ENCODE results near the gene SLC13A2. TPM values are rescaled to one million over a fixed set of nuclear protein-coding genes. Genes with fewer than 3 reads are reported as not detected.

The SLC13A2 gene
- total and polyA plus RNA-seq, 2 experiments from 2014 or later, result not detected

DNA sequence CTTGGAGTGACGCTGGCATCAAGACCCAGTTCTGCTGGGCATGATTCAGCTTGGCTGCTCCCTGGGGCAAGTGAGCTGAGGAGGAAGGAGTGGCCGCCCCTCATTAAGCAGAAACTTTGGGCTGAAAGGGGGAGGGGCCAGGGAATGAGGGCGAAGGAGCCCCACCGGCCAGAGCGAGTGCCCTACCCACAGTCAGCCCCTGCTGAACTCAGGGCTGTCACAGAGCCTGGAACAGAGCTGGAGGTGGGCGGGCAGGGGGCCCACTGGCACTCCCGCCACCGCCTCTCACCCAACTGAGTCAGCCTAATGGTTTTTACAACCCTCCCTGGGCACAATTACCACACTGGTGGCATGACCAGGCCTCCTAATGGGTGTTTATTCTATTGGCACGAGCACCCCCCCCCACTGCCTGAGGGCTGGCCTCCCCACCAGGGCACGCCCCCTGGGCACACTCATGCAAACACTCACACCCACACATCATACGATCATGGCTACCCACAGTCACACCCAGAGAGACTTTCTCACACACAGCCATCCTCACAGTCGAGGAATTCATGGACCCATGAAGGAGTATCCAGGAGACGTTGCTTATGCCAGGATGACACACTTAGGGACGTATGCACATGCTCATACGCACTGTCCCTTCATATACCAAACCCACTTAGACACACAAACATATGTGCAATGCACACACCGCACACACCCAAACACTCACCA is 59.8 kb downstream of the SLC13A2 start:
- TF ChIP-seq CTCF (IDR thresholded peaks at IDR 0.05; ENCODE audit: low read depth, low read length), result no peak
- H3K27ac ChIP-seq, result no peak overlapping the region
- no peak for DNase-seq (ENCODE audit: low read depth in 1 of 2, low spot score in 1 of 2)
- no peaks in the 10 kb centered on the region for H3K9me3 ChIP-seq (ENCODE audit: low read depth)
- no peaks in the 10 kb centered on the region for H3K27me3 ChIP-seq
- H3K36me3 ChIP-seq, result no peaks in the 10 kb centered on the region
- no peak overlapping the region for H3K4me3 ChIP-seq
- H3K4me1 ChIP-seq (ENCODE audit: low read depth), result no peaks in the 10 kb centered on the region

DNA sequence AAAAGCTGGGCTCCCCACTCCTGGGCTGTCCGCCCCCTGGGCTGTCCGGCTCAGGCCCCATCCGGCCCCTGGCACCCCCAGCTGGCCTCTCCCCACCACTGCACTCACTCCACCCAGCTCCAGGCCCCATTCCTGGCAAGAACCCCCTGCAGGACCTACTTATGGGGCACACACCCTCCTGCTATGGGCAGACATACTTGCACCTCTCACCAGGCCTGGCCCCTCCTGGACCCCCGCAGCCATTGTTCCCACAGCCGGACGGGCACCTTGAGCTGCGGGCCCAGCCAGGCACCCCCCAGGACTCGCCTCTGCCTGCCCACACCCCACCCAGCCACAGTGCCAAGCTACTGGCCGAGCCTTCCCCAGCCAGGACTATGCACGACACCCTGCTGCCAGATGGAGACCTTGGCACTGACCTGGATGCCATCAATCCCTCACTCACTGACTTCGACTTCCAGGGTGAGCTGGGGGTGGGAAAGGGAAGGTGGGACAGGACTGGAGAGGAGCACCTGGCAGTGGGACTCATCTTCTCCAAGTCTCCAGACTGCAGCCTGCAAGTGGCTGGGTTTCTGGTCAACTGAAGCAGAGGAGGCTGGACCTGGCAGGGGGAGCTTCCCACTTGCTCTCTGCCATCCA is 61.4 kb downstream of the SLC13A2 start:
- Histone ChIP-seq H3K27me3 (no peaks in the 10 kb centered on the region), H3K4me3 (no peak overlapping the region), H3K36me3 (no peaks in the 10 kb centered on the region), H3K9me3 (ENCODE audit: low read depth) (no peaks in the 10 kb centered on the region), H3K4me1 (ENCODE audit: low read depth) (no peaks in the 10 kb centered on the region), H3K27ac (no peak overlapping the region)
- TF ChIP-seq CTCF (IDR thresholded peaks at IDR 0.05; ENCODE audit: low read depth, low read length), result no peak
- DNase-seq (ENCODE audit: low read depth in 1 of 2, low spot score in 1 of 2), result no peak

DNA sequence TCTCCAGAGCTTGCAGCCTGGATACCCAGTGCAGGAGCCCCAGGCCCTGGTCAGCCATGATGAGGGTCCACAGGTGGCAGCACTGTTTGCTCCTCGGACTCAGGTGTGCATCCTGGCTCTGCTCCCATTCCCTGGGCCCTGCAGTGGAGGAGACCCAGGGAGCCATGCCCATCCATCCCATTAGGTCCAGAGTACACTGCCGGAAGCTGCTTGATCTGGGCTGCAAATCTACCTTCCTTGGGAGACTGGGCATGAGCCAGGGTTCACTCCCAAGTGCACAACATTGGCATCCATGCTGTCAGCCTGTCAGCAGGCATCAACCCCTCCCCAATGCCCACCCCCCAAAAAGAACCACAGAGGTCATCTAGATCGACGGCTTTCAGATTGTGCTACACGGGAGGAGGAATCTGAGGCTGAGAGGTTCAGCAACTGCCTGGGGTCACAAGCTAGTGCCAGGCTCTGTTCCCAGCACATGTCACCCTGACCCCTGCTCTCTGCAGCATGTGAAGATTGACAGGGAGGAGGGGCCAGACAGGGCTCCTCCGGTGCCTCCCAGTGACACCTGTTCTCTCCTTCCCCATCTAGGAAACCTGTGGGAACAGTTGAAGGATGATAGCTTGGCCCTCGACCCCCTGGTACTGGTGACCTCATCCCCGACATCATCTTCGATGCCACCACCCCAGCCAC is 63.2 kb downstream of the SLC13A2 start:
- H3K36me3 ChIP-seq, result no peaks in the 10 kb centered on the region
- H3K27me3 ChIP-seq, result no peaks in the 10 kb centered on the region
- H3K27ac ChIP-seq, result no peak overlapping the region
- no peak for DNase-seq (ENCODE audit: low read depth in 1 of 2, low spot score in 1 of 2)
- H3K4me3 ChIP-seq, result no peak overlapping the region
- H3K9me3 ChIP-seq (ENCODE audit: low read depth), result no peaks in the 10 kb centered on the region
- no peaks in the 10 kb centered on the region for H3K4me1 ChIP-seq (ENCODE audit: low read depth)
- no peak for TF ChIP-seq CTCF (IDR thresholded peaks at IDR 0.05; ENCODE audit: low read depth, low read length)

- H3K27me3 ChIP-seq, result no peaks in the 10 kb centered on the region
- no peaks in the 10 kb centered on the region for H3K4me1 ChIP-seq (ENCODE audit: low read depth)
- H3K9me3 ChIP-seq (ENCODE audit: low read depth), result no peaks in the 10 kb centered on the region
- H3K27ac ChIP-seq, result no peak overlapping the region
- no peak for TF ChIP-seq CTCF (IDR thresholded peaks at IDR 0.05; ENCODE audit: low read depth, low read length)
- no peak overlapping the region for H3K4me3 ChIP-seq
- no peaks in the 10 kb centered on the region for H3K36me3 ChIP-seq
- no peak for DNase-seq (ENCODE audit: low read depth in 1 of 2, low spot score in 1 of 2)
Observed at GRCh38 chr17:28537219-28537610, 63.8 kb downstream of the SLC13A2 start.

GRCh38 chr17:28538296-28538895 is 65.0 kb downstream of the SLC13A2 start:
- no peak overlapping the region for H3K4me3 ChIP-seq
- no peak for DNase-seq (ENCODE audit: low read depth in 1 of 2, low spot score in 1 of 2)
- no peak for TF ChIP-seq CTCF (IDR thresholded peaks at IDR 0.05; ENCODE audit: low read depth, low read length)

More at GRCh38 chr17:28538296-28538895, 65.0 kb downstream of the SLC13A2 start:
- no peaks in the 10 kb centered on the region for H3K9me3 ChIP-seq (ENCODE audit: low read depth)
- H3K27ac ChIP-seq, result no peak overlapping the region
- no peaks in the 10 kb centered on the region for H3K36me3 ChIP-seq
- H3K27me3 ChIP-seq, result no peaks in the 10 kb centered on the region
- H3K4me1 ChIP-seq (ENCODE audit: low read depth), result no peaks in the 10 kb centered on the region
